Common myeloid progenitor, CD34-positive (primary cell): ENCODE data around the gene SETD3.

Experiments used
- CTCF ChIA-PET: fragments of 350-600 bp; sonication (Branson Sonifier 250); formaldehyde crosslinking; loops from one replicate; lab custom pipeline; 2021; ENCODE audit warnings: antibody characterized with exemption; lab: Charles Lee
- POLR2A ChIA-PET: fragments of 350-600 bp; sonication (Branson Sonifier 250); formaldehyde crosslinking; loops from one replicate; lab custom pipeline; 2021; ENCODE audit warnings: antibody characterized with exemption; lab: Charles Lee
- DNase-seq, 3 donors: peaks; one replicate each; pipeline versions ENCODE4 v3.0.0 to v3.0.0-alpha.2; 2013
- H3K27ac ChIP-seq, 2 experiments: 1 replicate in 1 of 2; 2 replicates in 1 of 2; pipeline ENCODE4 v1.7.0; 2013; ENCODE audit warnings: inconsistent platforms in 2 of 2, low read length in 2 of 2, mild to moderate bottlenecking in 2 of 2, low read depth in 1 of 2, moderate library complexity in 1 of 2; ENCODE audit not compliant: severe bottlenecking in 2 of 2, insufficient read depth in 1 of 2, poor library complexity in 1 of 2
- H3K27me3 ChIP-seq, 5 experiments: replicated peaks in 2 of 5; 1 replicate in 3 of 5; 2 replicates in 2 of 5; pipeline versions ENCODE4 v1.6.1 to v1.7.0; 2013; ENCODE audit warnings: low read length in 4 of 5, mild to moderate bottlenecking in 2 of 5, moderate library complexity in 2 of 5, inconsistent platforms in 1 of 5; ENCODE audit not compliant: insufficient read depth in 5 of 5, control insufficient read depth in 4 of 5
- H3K36me3 ChIP-seq, 4 experiments: 1 replicate in 2 of 4; 2 replicates in 2 of 4; pipeline versions ENCODE4 v1.6.1 to v1.7.0; 2013; ENCODE audit warnings: low read length in 3 of 4, control low read depth in 1 of 4, mild to moderate bottlenecking in 1 of 4; ENCODE audit not compliant: control insufficient read depth in 4 of 4, insufficient read depth in 4 of 4
- H3K4me1 ChIP-seq, 4 experiments: 1 replicate in 3 of 4; 2 replicates in 1 of 4; pipeline versions ENCODE4 v1.6.1 to v1.7.1; 2013; ENCODE audit warnings: low read length in 3 of 4, mild to moderate bottlenecking in 3 of 4, control low read depth in 1 of 4, inconsistent platforms in 1 of 4, moderate library complexity in 1 of 4; ENCODE audit not compliant: control insufficient read depth in 4 of 4, insufficient read depth in 4 of 4; ENCODE audit errors: control extremely low read depth in 1 of 4
- H3K4me3 ChIP-seq, 7 experiments: 1 replicate in 4 of 7; 2 replicates in 3 of 7; pipeline versions ENCODE4 v1.5.1 to v1.7.0; 2013; ENCODE audit warnings: mild to moderate bottlenecking in 7 of 7, low read length in 6 of 7, moderate library complexity in 6 of 7, inconsistent platforms in 2 of 7, low read depth in 2 of 7, control low read depth in 1 of 7; ENCODE audit not compliant: insufficient read depth in 4 of 7, control insufficient read depth in 1 of 7; ENCODE audit errors: extremely low read depth in 1 of 7
- H3K9me3 ChIP-seq, 5 experiments: 1 replicate in 4 of 5; 2 replicates in 1 of 5; pipeline versions ENCODE4 v1.6.1 to v1.7.1; 2013; ENCODE audit warnings: low read length in 4 of 5, mild to moderate bottlenecking in 2 of 5, inconsistent platforms in 1 of 5, low read depth in 1 of 5, moderate library complexity in 1 of 5; ENCODE audit not compliant: control insufficient read depth in 4 of 5, insufficient read depth in 2 of 5; ENCODE audit errors: control extremely low read depth in 1 of 5
- WGBS: methylation state at CpG from one replicate; pipeline ENCODE4 v1.1.5; 2013; ENCODE audit not compliant: insufficient coverage; 5-methylcytosine and 5-hydroxymethylcytosine counted together

Gene SETD3

GRCh38 chr14:99475179-99475578 is 5.5 kb downstream of the SETD3 start:
- H3K36me3 ChIP-seq: peaks cover 0 to 4% (median 0%) of the 10 kb centered on the region in 4 experiments
- H3K27me3 ChIP-seq: no peaks in the 10 kb centered on the region
- H3K4me3 ChIP-seq: no peak overlapping the region
- WGBS: over 99% methylated on average over 9 of the region's 9 CpGs
- no peak for DNase-seq
- ChIA-PET CTCF (interaction anchor here (1.1 kb wide), 1 partner anchor 11 kb away, joined by 3 read pairs; no protein-coding TSS in a partner anchor), POLR2A (no interaction called here)
- H3K4me1 ChIP-seq: peaks cover 9 to 31% (median 17%) of the 10 kb centered on the region in 4 experiments
- H3K9me3 ChIP-seq: no peaks in the 10 kb centered on the region
- no peak overlapping the region for H3K27ac ChIP-seq

- CTCF ChIA-PET: no interaction called here
- POLR2A ChIA-PET: no interaction called here
- no peak for DNase-seq
- Histone ChIP-seq H3K9me3 (no peaks in the 10 kb centered on the region), H3K36me3 (peaks cover 0 to 4% (median 0%) of the 10 kb centered on the region in 4 experiments), H3K27ac (no peak overlapping the region), H3K27me3 (no peaks in the 10 kb centered on the region), H3K4me1 (peaks cover under 1 to 28% (median 8%) of the 10 kb centered on the region in 4 experiments), H3K4me3 (no peak overlapping the region)
- WGBS: 100% methylated on average over 1 of the region's 3 CpGs
These were observed 7.2 kb downstream of the SETD3 start for GRCh38 chr14:99473458-99473857.

- Histone ChIP-seq H3K4me3 (no peak overlapping the region), H3K9me3 (no peaks in the 10 kb centered on the region), H3K27me3 (no peaks in the 10 kb centered on the region), H3K4me1 (peaks cover 2 to 28% (median 11%) of the 10 kb centered on the region in 4 experiments), H3K27ac (no peak overlapping the region), H3K36me3 (peaks cover 0 to 4% (median 0%) of the 10 kb centered on the region in 4 experiments)
- DNase-seq: no peak
- CTCF ChIA-PET: no interaction called here
- POLR2A ChIA-PET: no interaction called here
- WGBS: 100% methylated on average over 3 of the region's 4 CpGs
These were observed 7.7 kb downstream of the SETD3 start for GRCh38 chr14:99472937-99473336.

- POLR2A ChIA-PET: no interaction called here
- Histone ChIP-seq H3K27ac (no peak overlapping the region), H3K4me1 (peaks cover 2 to 29% (median 14%) of the 10 kb centered on the region in 4 experiments), H3K36me3 (peaks cover 0 to 12% (median 0%) of the 10 kb centered on the region in 4 experiments), H3K27me3 (no peaks in the 10 kb centered on the region), H3K4me3 (no peak overlapping the region), H3K9me3 (no peaks in the 10 kb centered on the region)
- no peak for DNase-seq
- 100% methylated on average over 6 of the region's 7 CpGs for WGBS
- CTCF ChIA-PET: interaction anchor here (0.9 kb wide), 1 partner anchor 10 kb away, joined by 3 read pairs; no protein-coding TSS in a partner anchor
These were observed 8.9 kb downstream of the SETD3 start for GRCh38 chr14:99471731-99472130.

- Histone ChIP-seq H3K27me3 (no peaks in the 10 kb centered on the region), H3K4me1 (peaks cover 2 to 23% (median 12%) of the 10 kb centered on the region in 4 experiments), H3K27ac (no peak overlapping the region), H3K9me3 (no peaks in the 10 kb centered on the region), H3K36me3 (peaks cover 5 to 30% (median 15%) of the 10 kb centered on the region in 4 experiments), H3K4me3 (no peak overlapping the region)
- POLR2A ChIA-PET: no interaction called here
- CTCF ChIA-PET: interaction anchor here (0.8 kb wide), 1 partner anchor 30 kb away, joined by 3 read pairs; no protein-coding TSS in a partner anchor
- DNase-seq: no peak
- WGBS: 63% methylated on average over 2 of the region's 8 CpGs
These were observed 11.6 kb downstream of the SETD3 start for GRCh38 chr14:99468836-99469592.

- H3K27ac ChIP-seq: no peak overlapping the region
- ChIA-PET CTCF (interaction anchor here (1.4 kb wide), 1 partner anchor 17 kb away, joined by 3 read pairs; no protein-coding TSS in a partner anchor), POLR2A (no interaction called here)
- peaks cover 0 to 23% (median 12%) of the 10 kb centered on the region in 4 experiments for H3K4me1 ChIP-seq
- H3K4me3 ChIP-seq: no peak overlapping the region
- H3K27me3 ChIP-seq: no peaks in the 10 kb centered on the region
- 100% methylated on average over 1 of the region's 4 CpGs for WGBS
- no peaks in the 10 kb centered on the region for H3K9me3 ChIP-seq
- peaks cover 6 to 40% (median 23%) of the 10 kb centered on the region in 4 experiments for H3K36me3 ChIP-seq
- DNase-seq: no peak
These were observed 12.6 kb downstream of the SETD3 start for GRCh38 chr14:99468081-99468480.
